GM18505 (cell line): Measurements from ENCODE around the gene GTF2F2.

Experiments
- ATAC-seq: cut with Tn5 transposase; IDR thresholded peaks from one replicate; pipeline ENCODE4 v1.9.1; 2021; ENCODE audit not compliant: unreplicated experiment
- POLR2A ChIP-seq: IDR thresholded peaks from 4 replicates; pipeline ENCODE4 v1.6.1; 2011; ENCODE audit warnings: borderline replicate concordance; ENCODE audit not compliant: insufficient read depth, insufficient read length; ENCODE audit errors: extremely low read depth

The GTF2F2 gene

DNA sequence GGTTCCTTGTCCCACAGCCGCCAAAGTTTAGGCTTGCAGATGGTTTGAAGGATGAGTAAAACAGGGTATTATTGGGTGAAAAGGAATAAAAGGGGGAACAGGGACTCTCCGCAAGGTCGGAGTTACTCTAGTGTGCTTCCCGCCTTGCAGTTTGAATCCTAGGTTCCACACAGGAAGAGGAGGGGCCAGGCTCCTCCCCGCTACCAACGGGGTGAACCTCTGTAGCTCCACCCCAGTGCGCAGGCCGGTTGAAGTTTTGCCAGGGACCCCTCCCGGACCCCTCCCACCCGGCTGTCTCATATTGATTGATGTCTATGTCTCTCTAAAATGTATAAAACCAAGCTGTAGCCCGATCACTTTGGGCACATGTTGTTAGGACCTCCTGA, 11.6 kb upstream of the GTF2F2 start:
- peak; percentile 27 for ATAC-seq
- no peak for TF ChIP-seq POLR2A

DNA sequence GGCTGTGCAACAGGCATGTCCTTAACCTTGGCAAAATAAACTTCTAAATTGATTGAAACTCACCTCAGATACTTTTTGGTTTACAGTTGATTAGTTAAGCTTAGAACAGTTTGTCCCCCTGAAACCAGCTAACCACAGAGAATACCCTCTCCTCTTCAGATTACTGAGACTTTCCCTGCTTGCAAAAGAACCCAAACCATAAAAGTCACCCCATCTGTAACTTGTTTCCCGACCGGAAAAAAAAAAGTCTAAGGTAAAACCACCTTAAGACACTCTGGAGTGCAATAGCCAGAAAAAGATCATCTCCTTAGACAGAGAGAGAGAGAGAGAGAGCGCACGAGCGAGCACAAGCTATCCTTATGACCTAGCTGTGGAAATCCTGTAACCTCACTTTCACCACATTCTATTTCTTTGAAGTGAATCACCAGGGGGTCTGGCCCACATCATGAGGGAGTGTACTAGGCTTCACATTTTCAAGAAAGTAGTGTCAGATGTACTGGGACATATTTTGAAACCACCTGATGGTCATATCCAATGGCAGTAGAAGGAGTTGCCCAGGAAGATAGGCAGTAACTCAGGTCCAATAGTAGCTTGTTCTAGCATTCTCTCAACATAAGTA, 11.1 kb upstream of the GTF2F2 start:
- no peak for TF ChIP-seq POLR2A
- peak; percentile 69 for ATAC-seq

DNA sequence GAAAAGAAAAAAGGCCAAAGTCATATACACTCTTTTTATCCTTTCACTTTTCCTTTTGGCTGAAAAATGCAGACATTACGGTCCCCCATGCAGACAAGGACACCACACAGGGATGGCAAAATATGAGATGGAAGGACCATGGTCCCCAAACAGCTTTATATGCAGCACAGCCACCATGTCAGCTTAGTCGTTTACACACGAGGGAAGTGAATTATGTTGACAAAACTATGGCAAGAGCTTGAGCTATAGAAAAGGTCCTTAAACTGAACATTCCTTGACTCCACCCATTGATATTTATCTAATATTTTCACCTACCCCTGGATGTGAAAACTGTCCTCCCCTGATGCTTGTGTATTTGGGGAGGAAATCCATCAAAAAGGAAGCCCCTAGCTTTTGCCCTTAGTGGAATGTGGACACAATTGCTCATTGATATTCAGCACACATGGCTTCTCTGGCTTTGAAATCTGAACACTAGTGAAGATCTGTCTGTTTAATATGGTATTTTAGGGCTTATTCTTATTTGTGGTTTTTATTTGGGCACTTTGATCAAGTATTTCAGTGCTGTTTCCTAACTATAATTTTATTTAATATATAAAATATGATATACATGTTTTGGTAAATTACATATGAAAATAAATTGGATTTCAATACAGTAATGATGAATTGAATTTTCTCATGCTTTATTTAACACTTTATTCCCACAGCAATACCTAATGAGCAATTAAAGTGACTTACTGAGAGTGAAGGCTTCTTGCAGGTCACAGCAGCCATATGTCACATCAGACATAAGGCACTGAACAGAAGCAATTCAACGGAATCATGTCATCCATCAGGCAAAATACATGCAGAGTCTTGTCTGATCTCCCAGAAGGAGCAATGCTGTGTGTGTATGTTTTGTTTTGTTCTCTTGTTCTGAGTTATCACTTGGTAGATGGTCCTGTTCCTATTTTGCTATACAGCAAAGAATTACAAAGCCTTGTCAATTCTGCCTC, 6.8 kb upstream of the GTF2F2 start:
- no peak for ATAC-seq
- no peak for TF ChIP-seq POLR2A

DNA sequence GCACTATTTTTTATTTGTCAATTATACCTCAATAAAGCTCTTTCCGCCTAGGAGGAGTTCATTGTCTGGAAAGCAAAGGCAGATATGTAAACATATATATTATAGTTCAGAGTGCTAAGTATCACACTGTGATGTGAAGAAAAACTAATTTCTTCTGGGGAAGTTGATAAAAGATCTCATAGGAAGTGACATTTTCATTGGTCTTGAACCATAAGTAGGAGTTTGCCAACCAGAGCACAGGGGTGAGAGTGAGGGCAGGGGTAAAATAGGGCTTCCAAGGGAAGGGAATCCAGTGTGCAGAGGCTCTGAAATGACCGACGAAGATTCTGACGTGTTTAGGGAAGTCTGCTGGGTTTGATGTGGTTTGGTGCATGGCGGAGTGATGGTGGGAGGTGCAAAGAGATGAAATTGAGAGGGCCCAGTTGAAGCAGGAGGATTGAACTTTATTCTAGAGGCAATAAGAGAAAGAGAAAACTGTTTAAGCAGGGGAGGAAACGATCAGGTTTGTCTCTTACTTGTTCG, 780 bp upstream of the GTF2F2 start:
- ATAC-seq, result peak; percentile 37
- no peak for TF ChIP-seq POLR2A

DNA sequence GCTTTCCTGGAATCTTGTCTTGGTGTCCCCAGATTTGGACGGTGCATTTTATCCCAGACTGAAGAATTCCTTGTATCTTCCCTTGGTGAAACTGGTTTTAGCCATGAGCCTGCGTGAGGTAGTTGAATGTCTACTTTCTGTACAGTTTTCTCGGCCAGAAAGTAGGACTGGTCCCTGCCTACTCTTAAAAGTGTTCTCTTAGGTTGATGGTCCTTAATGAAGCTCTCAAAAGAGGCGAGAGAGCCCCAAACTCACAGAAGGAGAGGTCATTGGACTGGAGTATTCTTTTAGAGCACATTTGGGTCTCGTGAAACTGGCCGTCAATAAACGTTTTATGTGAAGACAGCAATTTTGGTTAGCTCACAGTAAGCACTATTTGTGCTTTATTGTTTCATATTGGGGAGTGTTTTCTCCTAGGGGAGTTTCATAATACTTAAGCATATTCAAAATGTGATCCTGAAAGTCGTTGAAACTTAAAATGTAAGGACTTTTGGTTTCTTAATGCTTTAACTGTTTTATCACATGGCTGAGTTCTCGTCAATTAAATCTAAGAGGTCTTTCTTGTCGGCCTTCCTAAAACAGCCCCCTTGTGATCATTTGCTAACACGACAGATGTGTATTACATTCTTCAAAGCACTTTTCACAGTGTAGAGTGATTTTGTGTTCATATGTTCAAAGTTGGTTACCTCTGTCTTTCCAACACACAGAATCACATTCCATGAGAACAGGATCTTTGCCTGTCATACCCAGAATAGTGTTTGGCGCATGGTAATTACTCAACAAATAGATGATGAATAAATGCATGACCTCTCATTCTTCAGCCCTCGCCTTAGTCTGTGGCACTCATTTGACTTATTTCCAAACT, 889 bp downstream of the GTF2F2 start:
- TF ChIP-seq POLR2A, result no peak
- no peak for ATAC-seq

DNA sequence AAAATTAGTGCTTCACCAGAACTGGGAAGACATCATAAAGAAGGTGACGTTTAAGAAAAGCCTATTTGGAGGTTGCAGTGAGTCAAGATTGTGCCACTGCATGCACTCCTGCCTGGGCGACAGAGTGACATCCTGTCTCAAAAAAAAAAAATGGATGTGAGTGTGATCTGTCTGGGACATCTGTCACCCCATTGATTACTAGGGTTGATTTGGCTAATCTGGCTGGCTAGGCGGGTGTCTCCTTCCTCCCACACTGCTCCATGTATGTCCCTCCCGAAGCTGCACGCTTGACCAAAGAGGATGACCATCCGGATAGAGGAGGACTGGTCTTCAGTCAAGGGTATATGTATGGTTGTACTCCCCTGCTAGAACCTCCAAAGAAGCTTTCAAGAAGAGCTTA, 2.6 kb downstream of the GTF2F2 start:
- no peak for ATAC-seq
- no peak for TF ChIP-seq POLR2A

DNA sequence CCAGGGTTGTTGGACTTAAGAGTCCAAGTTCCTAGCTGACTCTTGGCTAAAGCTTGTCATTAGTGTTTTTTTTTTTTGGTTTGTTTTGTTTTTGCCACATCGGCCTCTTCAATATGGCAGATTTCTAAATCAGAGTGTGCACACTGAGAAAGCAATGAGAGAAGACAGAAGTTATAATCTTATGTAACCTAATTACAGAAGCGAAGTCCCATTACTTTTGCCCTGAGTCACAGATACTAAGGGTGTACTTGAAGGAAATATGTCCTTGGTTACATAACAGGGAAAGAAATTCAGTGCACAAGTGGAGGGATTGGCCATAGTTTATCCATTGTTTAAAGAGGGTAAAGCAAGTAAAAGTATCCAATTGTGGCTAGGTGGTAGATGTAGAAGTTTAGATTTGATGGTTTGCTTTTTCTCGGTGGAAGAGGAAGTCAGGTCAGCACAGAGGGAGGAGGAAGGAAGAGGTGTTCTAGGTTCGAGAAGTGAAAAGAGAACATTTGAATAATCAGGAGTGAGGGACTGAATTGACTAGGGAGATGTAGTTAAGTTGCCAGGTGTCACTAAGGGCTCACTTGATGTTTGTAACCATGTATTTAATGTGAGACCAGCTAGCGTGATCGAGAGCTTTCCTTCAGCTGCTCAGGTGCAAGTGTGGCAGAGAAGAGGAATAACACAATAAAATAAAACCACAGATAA, 12.2 kb downstream of the GTF2F2 start:
- ATAC-seq, result peak; percentile 79
- no peak for TF ChIP-seq POLR2A

DNA sequence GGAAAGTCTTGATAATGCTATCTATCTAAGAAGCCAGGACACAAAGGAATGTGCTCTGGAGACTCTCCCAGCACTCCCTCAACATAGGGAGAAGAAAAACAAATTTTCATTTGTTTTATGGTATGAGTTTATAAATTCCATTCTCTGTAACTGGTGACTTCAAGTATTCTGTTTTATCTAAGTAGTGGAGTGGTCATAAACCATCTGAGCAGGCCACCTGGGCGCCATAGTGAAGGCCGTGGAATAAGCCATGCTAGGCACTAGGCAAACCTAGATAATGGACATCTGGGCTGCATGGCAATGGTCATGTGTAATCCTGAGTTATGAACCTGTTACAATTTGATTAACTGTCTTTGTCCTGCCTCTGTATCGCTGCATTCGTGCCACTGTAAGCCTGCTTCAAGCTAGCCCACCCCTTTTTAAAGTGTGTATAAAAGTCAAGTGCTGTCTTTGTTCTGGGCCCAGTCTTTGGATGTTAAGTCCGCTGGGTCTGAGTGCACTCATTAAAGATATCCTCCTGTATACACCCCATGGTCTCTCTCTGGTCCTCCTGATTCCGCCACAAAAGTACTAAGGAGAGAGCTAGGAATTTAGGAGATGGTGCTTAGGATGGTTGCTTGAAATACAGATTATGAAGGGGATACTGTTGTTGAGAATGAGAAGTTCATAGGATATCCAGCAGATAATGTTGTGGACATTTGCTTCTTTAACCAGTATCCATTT, 13.2 kb downstream of the GTF2F2 start:
- no peak for ATAC-seq
- no peak for TF ChIP-seq POLR2A

DNA sequence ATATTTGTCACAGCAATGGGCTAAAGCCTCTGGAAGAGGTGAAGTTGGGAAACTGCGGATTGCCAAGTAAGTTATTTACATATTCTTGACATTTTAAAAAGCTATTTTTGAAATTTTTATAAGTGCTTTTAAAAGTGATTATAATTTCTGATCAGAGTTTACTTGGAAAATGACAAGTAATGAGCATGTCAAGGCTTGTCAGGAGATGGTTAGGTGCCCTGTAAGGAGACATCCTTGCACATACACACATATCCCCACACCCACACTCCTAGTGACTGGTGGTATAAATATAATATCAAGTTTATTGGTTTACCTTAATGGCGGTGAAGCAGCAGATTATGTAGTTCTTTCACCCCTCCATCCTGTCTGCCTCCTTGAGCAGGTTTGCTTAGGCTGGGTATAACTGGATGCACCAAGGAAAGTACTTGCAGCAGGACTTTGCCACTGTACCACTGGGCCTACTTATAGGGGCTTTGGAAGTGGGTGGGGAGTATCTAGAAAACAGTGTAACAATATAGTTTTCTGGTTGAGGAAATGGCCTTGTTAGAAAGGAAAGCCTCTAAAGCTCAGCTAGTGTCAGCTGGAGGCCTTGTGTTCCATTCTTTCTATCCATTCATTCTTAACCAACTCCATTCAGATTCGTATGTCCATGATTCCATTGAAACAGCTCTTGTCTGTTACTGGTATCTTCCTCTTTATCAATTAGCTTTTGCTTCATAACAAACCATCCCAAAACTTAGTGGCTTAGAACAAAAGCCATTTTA, 16.6 kb downstream of the GTF2F2 start:
- no peak for ATAC-seq
- no peak for TF ChIP-seq POLR2A

DNA sequence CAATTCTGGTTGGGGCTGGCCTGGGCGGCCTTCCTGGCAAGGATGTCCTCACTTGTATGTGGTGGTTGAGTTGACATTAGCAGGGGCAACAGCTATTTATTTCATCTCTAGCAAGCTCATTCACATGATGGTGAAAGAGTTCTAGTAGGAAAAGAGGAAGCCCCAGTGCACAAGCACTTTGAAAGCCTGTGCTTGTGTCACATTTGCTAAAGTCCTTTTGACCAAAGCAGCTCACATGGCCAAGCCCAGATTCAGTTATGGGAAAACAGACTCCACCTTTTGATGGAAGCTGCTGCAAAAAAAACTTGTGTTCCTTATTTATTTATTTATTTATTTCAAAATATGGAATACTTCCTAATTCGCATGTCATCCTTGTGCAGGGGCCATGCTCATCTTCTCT, 17.2 kb downstream of the GTF2F2 start:
- no peak for ATAC-seq
- no peak for TF ChIP-seq POLR2A

DNA sequence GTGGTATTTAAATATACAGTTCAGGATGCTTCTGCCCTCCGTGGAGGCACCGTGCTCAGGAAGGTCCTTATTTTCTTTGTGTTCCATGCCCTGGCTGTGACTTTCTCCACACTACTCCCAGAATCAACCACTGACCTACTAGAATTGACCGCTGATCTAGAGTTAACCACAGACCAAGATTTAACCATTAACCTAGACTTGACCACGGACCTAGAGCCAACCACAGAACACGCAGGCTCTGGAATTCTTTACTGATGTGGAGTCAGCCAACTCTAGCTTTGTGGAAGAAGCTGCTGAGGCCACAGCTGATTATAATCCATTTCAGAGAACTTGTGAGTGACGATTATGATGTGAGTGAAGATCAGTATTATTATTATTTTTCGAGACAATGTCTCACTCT, 18.0 kb downstream of the GTF2F2 start:
- no peak for TF ChIP-seq POLR2A
- no peak for ATAC-seq
